GM19023 (cell line): Measurements from ENCODE around the gene SASH1.

Experiments
- ATAC-seq: cut with Tn5 transposase; IDR thresholded peaks from one replicate; pipeline ENCODE4 v1.9.1; 2021; ENCODE audit warnings: mild to moderate bottlenecking, moderate library complexity; ENCODE audit not compliant: unreplicated experiment

Gene SASH1

DNA sequence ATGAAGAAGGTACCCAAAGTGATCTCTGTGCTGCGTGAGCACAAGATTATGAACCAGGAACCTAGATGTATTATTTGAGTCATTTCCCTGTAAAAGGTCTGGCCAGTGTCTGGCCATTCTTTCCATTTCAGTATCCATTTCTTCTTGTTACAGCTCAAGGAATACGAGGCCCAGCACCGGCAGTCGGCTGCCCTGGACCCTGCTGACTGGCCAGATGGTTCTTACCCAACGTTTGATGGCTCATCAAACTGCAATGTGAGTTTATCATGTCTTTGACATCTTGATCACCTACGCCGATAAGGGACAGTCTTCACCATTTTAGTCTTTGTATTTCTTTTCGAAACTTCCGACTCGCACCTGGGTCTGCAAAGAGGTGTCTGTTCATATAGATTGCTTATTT is 144.8 kb downstream of the SASH1 start:
- ATAC-seq, result no peak

DNA sequence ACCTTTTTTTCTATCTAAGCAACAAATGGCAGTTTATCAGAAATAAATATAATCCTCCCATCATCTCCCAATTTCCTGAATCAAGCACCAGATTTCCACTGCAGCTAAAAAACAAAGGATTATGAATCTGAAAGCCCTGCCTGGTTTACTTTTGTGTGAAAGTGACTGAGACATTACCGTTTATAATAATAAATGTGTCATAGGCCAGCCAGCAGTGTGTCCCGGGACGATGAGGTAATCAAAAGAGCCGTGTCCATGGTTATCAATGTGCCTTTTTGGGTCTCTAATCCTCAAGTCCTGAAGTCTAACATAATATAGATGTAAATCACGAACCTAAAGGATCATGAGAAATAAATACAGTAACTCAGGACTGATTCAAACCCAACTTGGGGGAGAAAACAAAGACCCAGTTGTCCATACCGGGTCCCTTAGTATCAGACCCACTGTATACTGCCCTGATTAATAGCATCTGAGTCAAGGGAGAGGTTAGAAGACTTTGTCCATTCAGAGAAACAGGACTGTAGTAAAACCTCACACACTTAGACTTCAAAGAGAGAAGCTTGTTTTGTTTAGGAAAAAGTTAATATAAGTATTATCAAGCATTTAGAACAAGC is 149.1 kb downstream of the SASH1 start:
- no peak for ATAC-seq

DNA sequence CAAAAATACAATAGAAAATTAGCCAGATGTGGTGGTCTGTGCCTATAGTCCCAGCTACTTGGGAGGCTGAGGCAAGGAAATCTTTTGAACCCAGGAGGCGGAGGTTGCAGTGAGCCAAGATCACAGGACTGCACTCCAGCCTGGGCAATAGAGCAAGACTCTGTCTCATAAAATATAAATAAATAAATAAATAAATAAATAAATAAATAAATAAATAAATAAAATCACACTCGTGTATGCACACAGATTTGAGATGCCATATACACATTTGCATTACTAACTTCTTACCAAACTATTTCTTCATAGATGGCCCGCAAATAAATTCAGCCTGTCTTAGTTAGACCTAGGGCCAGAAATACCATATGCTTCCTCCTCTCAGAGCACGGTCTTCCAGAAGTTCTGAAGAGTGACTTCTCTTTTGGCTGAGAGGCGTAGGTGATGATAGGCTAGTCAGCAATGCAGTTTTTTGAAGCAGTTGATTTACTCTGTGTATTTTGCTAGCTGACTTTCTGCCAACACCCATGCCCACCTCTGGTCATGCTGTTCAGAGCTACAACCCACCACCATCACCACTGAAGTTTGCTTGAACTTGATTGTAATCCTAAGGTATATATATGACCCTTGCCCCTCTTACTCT is 150.1 kb downstream of the SASH1 start:
- ATAC-seq, result no peak

DNA sequence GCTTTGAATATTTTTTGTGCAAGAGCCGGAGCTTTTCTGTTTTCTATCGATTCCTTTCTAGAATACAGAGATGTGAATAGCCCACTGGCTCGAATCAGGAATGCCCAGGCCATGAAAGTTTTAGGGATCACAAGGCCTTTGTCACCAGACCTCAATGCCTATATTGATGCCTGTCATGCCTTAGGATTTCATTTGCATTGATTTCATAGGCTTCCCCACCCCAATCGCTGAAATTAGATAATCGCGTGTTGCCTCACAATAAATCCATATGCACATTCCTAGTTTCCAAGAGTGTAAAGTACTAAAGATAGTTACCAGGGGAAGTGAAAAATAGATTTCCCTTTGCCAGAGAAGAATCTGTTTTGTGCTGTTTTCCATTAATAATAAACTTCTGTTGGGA is 150.8 kb downstream of the SASH1 start:
- no peak for ATAC-seq

DNA sequence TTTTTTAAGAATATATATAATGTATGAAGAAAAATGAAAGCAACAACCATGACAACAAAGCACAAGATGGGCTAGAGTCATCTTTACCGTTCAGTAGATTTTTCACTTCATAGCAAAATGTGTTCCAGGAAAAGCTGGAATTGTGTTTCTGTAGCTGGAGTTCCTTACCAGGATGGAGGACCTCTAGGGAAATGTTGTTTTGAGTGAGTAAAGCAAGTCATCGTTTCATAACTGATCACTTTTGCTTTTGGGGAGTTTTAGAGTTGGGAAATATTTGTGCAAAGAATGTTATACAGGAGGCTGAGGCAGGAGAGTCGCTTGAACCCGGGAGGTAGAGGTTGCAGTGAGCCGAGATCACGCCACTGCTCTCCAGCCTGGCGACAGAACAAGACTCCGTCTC is 151.6 kb downstream of the SASH1 start:
- ATAC-seq, result no peak

DNA sequence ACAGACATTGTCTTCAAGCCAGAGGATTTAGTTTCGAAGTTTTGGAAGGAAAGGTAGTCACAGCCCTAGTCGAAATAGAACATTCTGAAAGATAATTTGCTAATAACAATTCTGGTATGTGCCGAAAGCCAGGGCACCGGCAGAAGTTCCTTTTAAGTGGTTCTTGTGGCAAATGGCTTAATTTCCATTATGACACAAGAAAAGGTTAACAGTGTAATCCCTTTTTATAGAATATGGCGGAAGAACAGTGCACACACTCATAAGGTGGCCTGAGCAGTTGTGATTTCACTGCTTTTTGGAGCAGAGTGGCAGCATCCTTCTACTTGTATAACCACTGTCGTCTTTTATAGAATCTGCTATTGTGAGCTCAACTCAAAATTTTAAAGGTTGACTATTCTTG is 152.4 kb downstream of the SASH1 start:
- ATAC-seq, result no peak

- no peak for ATAC-seq
Observed at GRCh38 chr6:148497257-148497656, 154.6 kb downstream of the SASH1 start.

- ATAC-seq, result no peak
Observed at GRCh38 chr6:148497717-148498116, 155.1 kb downstream of the SASH1 start.

- no peak for ATAC-seq
Observed at GRCh38 chr6:148500402-148500801, 157.8 kb downstream of the SASH1 start.

DNA sequence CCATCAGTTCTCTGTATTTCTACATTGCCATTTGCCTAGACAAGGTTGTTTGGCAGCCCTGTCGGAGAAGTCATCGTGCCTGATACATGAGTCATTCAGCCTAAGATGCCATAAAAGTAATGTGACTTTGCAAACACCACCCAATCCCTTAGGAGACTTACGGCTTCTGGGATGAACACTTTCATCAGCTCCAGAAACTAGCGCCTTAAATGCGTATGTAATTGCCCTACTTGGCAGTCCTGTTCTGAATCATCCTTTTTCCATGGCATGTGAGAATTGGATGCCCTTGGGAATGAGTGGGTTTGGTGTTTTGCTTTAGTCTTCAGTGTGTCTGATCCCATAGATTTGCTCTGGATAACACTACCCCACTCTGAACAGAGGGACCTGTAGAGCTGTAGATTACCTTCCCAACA is 158.5 kb downstream of the SASH1 start:
- ATAC-seq, result no peak

GRCh38 chr6:148502083-148502772 is 159.6 kb downstream of the SASH1 start:
- no peak for ATAC-seq

DNA sequence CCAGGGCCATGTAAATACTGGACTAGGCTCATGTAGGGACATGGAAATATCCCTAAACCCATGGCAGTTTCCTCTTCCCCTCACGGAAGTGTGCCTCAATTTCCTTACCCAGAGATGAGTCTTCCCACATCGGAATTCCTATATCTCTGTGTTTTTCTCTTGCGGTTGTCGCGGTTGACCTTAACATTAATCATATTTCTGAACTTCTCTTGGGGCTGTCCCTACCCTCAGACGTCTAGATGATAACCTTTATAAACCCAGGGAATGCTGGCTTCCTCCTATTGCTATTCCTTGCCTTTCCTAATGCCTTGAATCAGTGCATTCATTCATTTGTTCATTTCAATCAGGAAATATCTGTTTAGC is 160.1 kb downstream of the SASH1 start:
- ATAC-seq, result no peak

DNA sequence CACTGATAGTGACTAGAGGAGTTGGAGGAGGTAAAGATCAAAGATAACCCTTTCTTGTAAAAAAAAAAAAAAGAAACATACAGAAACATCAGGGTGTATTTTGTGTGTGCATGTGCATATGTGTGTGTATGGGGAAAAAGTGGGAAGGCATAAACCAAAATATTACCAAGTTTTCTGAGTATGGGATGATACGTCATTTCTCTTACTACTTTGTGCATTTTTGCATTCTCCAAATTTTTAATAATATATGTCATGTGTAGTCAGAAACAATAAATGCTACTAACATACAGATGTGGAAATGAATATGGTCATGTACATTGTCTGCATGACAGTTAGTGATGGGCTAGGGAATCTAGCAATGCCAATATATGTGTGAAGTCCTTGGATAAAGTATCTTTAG is 161.1 kb downstream of the SASH1 start:
- ATAC-seq, result no peak

DNA sequence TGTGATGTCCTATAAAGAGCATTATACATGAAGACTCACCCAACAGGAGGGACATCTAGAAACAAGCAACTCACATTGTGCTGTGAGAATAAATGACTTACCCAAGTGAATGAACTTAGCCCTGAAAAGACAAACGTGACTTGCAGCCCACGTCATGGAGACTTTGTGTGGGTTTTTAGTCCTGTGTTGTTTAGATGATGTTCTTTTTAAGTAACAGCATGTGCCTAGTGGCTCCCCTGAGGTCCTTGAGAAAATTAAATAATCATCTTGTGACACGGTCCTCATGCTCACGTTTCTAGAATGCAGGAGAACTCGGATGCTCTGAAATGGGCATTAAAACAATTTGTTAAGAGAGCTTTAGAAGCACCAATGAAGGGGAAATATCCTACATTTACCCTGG is 165.1 kb downstream of the SASH1 start:
- ATAC-seq, result no peak

DNA sequence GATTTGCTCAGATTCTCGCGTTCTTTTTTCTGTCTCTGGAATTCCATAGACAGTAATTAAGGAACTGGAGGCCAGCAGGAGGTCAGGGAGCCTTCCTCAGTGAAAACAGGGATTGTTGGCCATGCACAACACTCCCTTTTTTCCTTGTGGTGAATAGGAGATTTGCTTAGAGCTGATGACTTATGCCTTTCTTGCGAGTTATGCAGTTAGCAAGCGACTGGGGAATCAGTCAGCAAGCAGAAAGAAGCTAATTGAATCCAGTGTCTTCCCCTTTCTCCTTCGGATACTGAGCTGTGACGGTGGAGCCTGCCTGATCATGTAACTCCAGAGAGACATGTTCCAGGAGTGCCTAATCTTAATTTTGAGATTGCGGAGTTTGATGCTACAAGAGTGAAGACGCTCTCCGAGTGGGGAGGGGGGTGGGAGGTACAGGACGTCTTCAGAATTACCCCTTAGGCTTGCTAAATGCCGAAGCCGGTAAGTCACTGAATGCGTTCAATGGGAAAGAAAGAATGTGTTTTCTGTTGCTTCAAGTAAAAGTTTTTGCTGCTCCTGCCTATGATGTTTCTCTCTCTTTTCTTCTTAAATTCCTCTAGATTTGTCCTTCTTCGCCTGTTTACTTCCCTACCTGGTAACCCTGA is 165.9 kb downstream of the SASH1 start:
- no peak for ATAC-seq

GRCh38 chr6:148509119-148509799 is 166.6 kb downstream of the SASH1 start:
- no peak for ATAC-seq

DNA sequence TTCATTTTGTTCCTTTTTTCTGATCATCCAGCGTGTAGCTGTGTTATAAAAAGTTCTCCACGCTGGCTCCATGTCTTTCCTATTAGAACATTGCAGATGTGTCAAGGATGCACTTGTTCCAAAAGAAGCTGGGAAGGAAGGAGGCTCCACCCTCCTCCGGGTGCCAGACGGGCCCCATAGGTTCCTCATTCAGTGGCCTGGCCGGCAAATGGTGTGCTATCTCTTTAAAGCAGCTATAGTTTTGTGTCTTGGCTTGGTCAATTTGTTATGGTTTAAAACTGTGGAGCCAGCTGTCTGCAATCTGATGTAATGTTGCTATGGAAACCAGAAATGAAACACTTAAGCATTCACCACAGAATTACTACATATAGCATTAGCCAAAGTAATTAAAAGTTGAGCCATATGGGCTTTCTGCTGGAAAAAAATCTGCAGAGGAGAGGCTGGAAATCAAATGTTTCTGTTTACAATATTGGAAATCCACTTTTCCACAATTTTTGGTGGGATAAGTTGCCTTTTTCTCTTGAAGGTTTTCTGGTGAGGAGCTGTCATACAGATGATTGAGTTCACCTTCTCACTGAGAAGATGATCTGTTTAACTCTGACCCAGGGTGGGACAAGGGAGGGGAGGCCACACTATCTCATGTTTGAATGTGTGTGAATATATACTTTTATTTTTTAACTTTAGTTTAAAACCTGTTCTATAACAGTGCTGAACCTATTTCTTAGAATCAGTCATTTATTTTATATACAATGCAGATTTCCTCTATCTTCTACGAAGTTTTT is 167.4 kb downstream of the SASH1 start:
- peak; percentile 77 for ATAC-seq

GRCh38 chr6:148513145-148514071 is 170.8 kb downstream of the SASH1 start:
- no peak for ATAC-seq

- ATAC-seq, result no peak
Observed at GRCh38 chr6:148514091-148514845, 171.6 kb downstream of the SASH1 start.
